Thoracic aorta (tissue), 2 donors: ENCODE data around the gene CHD6. TPM values are rescaled to one million over a fixed set of nuclear protein-coding genes. Genes with fewer than 3 reads are reported as not detected.
"Not testable (repeated sequence)": the region's sequence is repeated elsewhere in the genome, so short reads cannot be mapped to it uniquely, and the experiment has no call there.

ENCODE experiments used
- ATAC-seq: fragments of 150-250 bp; one replicate; pipeline ENCODE4 v1.8.0; 2017; ENCODE audit warnings: low read depth; ENCODE audit not compliant: insufficient number of reproducible peaks, low FRiP score
- DNase-seq: peaks from one replicate; pipeline ENCODE4 v3.0.0-alpha.2; 2020; ENCODE audit warnings: low spot score
- H3K27ac ChIP-seq, 2 donors: fragments of 200-600 bp; sonication (generic); 1 replicate in 1 of 2; 2 replicates in 1 of 2; pipeline ENCODE4 v1.5.1; 2016; ENCODE audit warnings: mild to moderate bottlenecking in 2 of 2, moderate library complexity in 2 of 2
- H3K27me3 ChIP-seq: fragments of 200-600 bp; sonication (generic); replicated peaks from 2 replicates; pipeline ENCODE4 v1.6.0; 2016; ENCODE audit warnings: mild to moderate bottlenecking; ENCODE audit not compliant: insufficient read depth
- H3K36me3 ChIP-seq: fragments of 200-600 bp; sonication (generic); one replicate; pipeline ENCODE4 v1.5.1; 2016
- H3K4me1 ChIP-seq, 2 donors: fragments of 200-600 bp; sonication (generic); 1 replicate in 1 of 2; 2 replicates in 1 of 2; pipeline versions ENCODE4 v1.5.1 to v1.6.0; 2016; ENCODE audit warnings: low read depth in 2 of 2, mild to moderate bottlenecking in 1 of 2; ENCODE audit not compliant: control insufficient read depth in 1 of 2
- H3K4me3 ChIP-seq: fragments of 200-600 bp; sonication (generic); 2 replicates; pipeline ENCODE4 v1.5.1; 2016; ENCODE audit warnings: mild to moderate bottlenecking
- H3K9me3 ChIP-seq: fragments of 200-600 bp; sonication (generic); 2 replicates; pipeline ENCODE4 v1.5.1; 2016
- CTCF ChIP-seq: fragments of 200-600 bp; sonication (generic); IDR thresholded peaks from one replicate; pipeline ENCODE4 v1.5.1; 2019; ENCODE audit warnings: antibody characterized with exemption
- total RNA-seq, 2 donors: library from RNA; depleted of rRNA; stranded (reverse); fragments of >200 nt; gene quantifications; one replicate each; pipeline versions ENCODE4 v1.1.0 to v1.2.3, GENCODE V29; 2016

The CHD6 gene
- total RNA-seq, 2 donors from 2014 or later, result 43.9 to 44.6 TPM

GRCh38 chr20:41537865-41538264 is 80.3 kb downstream of the CHD6 start:
- no peak for ATAC-seq
- no peak overlapping the region for H3K4me3 ChIP-seq
- no peaks in the 10 kb centered on the region for H3K27me3 ChIP-seq
- TF ChIP-seq CTCF, result no peak
- no peaks in the 10 kb centered on the region for H3K36me3 ChIP-seq
- peaks cover 19 to 28% of the 10 kb centered on the region in 2 donors for H3K4me1 ChIP-seq
- no peak overlapping the region for H3K27ac ChIP-seq
- no peak for DNase-seq
- no peaks in the 10 kb centered on the region for H3K9me3 ChIP-seq

GRCh38 chr20:41535551-41535950 is 82.6 kb downstream of the CHD6 start:
- not testable (repeated sequence) for DNase-seq, H3K9me3 ChIP-seq, H3K4me3 ChIP-seq, H3K27me3 ChIP-seq, H3K36me3 ChIP-seq, ATAC-seq, H3K27ac ChIP-seq
- H3K4me1 ChIP-seq, result peaks cover 4 to 25% of the 10 kb centered on the region in 2 donors

- H3K27me3 ChIP-seq, result no peaks in the 10 kb centered on the region
Measured at GRCh38 chr20:41534842-41535241, 83.3 kb downstream of the CHD6 start.

GRCh38 chr20:41534170-41534569 is 84.0 kb downstream of the CHD6 start:
- Histone ChIP-seq H3K9me3 (no peaks in the 10 kb centered on the region), H3K36me3 (no peaks in the 10 kb centered on the region), H3K27me3 (no peaks in the 10 kb centered on the region), H3K4me1 (peaks cover 3 to 22% of the 10 kb centered on the region in 2 donors), H3K4me3 (no peak overlapping the region), H3K27ac (no peak overlapping the region)
- DNase-seq (no peak), ATAC-seq (no peak)
- TF ChIP-seq CTCF, result no peak

More at GRCh38 chr20:41534842-41535241, 83.3 kb downstream of the CHD6 start:
- H3K4me3 ChIP-seq, result no peak overlapping the region
- ATAC-seq, result no peak
- H3K4me1 ChIP-seq, result peaks cover 3 to 22% of the 10 kb centered on the region in 2 donors
- no peaks in the 10 kb centered on the region for H3K36me3 ChIP-seq
- no peak for TF ChIP-seq CTCF
- H3K27ac ChIP-seq, result no peak overlapping the region
- DNase-seq, result no peak
- no peaks in the 10 kb centered on the region for H3K9me3 ChIP-seq

GRCh38 chr20:41533537-41534136 is 84.5 kb downstream of the CHD6 start:
- no peak for ATAC-seq
- H3K9me3 ChIP-seq, result no peaks in the 10 kb centered on the region

More at GRCh38 chr20:41533537-41534136, 84.5 kb downstream of the CHD6 start:
- H3K27ac ChIP-seq, result no peak overlapping the region
- no peak for TF ChIP-seq CTCF
- H3K4me1 ChIP-seq, result peaks cover 5 to 22% of the 10 kb centered on the region in 2 donors
- no peak for DNase-seq
- no peaks in the 10 kb centered on the region for H3K36me3 ChIP-seq
- H3K27me3 ChIP-seq, result no peaks in the 10 kb centered on the region
- H3K4me3 ChIP-seq, result no peak overlapping the region
